ENCODE results near the gene PPP2R3C.
"Not testable (repeated sequence)": the region's sequence is repeated elsewhere in the genome, so short reads cannot be mapped to it uniquely, and the experiment has no call there.

PPP2R3C gene

DNA sequence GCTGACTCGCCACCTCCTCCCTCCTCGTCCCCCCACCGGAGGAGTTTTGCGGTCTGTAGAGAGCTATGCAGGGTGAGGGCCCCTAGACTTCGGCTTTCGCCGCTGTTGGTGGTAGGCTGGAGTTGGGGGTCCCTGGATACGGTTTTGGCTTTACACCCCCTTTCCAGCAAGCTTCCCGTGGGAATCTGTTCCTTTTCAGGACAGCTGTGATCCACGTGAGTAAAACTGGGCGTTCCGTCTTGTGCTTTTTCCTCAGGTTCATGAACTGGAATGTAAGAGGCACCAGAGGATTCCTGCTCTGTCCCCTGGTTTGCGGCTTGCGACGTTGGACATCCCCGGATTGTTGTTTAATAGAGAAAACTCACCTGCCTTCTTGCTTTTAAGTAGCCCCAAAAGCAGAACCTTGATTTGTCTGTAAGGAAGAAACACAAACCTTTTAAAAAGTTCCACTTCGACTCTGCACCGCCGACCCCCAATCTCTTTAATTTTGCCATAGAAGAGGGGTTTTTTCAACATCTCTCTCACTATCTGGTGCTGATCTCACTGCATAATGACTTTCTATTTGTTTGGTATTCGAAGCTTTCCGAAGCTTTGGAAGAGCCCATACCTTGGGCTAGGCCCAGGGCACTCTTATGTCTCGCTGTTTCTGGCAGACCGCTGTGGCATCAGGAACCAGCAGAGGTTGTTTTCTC lies 1.1 kb upstream of the PPP2R3C start:
- no peak for TF ChIP-seq TAF1 (IDR thresholded peaks at IDR 0.05; ENCODE audit: borderline replicate concordance, low read depth, low read length)
- TF ChIP-seq POLR2A (IDR thresholded peaks at IDR 0.05; ENCODE audit: low read depth, low read length), result no peak
- no peak for TF ChIP-seq POLR2AphosphoS5 (IDR thresholded peaks at IDR 0.05; ENCODE audit: low read depth, low read length)
- DNase-seq (ENCODE audit: insufficient read length), result no peak
- no peak for FAIRE-seq

GRCh38 chr14:35121026-35121886 lies 534 bp downstream of the PPP2R3C start:
- TF ChIP-seq TAF1 (IDR thresholded peaks at IDR 0.05; ENCODE audit: borderline replicate concordance, low read depth, low read length) (no peak), POLR2AphosphoS5 (IDR thresholded peaks at IDR 0.05; ENCODE audit: low read depth, low read length) (no peak)
- DNase-seq (ENCODE audit: insufficient read length), result no peak
- no peak for FAIRE-seq

DNA sequence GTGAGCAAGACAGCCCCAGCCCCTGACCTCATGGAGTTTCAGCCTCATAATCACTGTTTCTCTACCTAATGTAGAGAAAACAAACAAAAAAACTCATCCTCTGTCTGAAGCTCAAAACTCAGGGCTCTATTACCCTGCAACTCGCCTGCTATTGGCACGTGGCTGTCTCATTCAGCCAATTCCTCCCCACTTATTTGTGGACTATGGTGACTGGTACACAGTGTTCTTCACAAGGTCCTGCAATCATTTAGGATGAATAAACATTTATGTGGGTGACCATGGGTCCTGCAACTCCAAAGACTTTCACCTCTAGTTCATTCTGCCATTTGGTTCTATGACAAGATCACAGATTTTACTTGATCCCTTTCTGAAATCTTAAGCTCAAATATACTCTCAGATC lies 4.7 kb downstream of the PPP2R3C start:
- FAIRE-seq (no peak), DNase-seq (ENCODE audit: insufficient read length) (no peak)
- TF ChIP-seq POLR2AphosphoS5 (IDR thresholded peaks at IDR 0.05; ENCODE audit: low read depth, low read length) (no peak), TAF1 (IDR thresholded peaks at IDR 0.05; ENCODE audit: borderline replicate concordance, low read depth, low read length) (no peak), POLR2A (IDR thresholded peaks at IDR 0.05; ENCODE audit: low read depth, low read length) (no peak)

- TF ChIP-seq TAF1 (IDR thresholded peaks at IDR 0.05; ENCODE audit: borderline replicate concordance, low read depth, low read length) (no peak), POLR2AphosphoS5 (IDR thresholded peaks at IDR 0.05; ENCODE audit: low read depth, low read length) (no peak), POLR2A (IDR thresholded peaks at IDR 0.05; ENCODE audit: low read depth, low read length) (no peak)
- FAIRE-seq, result no peak
- no peak for DNase-seq (ENCODE audit: insufficient read length)
Observed at GRCh38 chr14:35116242-35116641, 5.5 kb downstream of the PPP2R3C start.

DNA sequence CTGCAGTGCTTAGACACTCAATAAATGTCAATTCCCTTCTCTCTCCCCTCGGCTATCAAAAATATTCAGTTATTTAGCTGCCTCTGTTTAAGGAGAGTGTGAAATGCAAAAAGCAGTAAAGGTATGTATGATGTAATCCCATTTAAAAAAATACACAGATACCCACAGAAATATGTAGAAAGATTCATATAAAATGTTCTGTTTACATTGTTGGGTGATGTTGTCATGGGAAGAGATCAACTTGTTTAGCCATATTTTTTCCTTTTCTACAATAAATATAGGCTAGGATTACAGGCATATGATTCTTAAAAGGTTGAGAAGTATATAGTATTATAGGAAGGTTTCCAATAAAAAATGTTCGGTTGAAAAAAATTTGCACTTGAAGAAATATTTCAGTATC lies 7.8 kb downstream of the PPP2R3C start:
- FAIRE-seq, result no peak
- TF ChIP-seq TAF1 (IDR thresholded peaks at IDR 0.05; ENCODE audit: borderline replicate concordance, low read depth, low read length) (no peak), POLR2AphosphoS5 (IDR thresholded peaks at IDR 0.05; ENCODE audit: low read depth, low read length) (no peak), POLR2A (IDR thresholded peaks at IDR 0.05; ENCODE audit: low read depth, low read length) (no peak)
- DNase-seq (ENCODE audit: insufficient read length), result no peak

DNA sequence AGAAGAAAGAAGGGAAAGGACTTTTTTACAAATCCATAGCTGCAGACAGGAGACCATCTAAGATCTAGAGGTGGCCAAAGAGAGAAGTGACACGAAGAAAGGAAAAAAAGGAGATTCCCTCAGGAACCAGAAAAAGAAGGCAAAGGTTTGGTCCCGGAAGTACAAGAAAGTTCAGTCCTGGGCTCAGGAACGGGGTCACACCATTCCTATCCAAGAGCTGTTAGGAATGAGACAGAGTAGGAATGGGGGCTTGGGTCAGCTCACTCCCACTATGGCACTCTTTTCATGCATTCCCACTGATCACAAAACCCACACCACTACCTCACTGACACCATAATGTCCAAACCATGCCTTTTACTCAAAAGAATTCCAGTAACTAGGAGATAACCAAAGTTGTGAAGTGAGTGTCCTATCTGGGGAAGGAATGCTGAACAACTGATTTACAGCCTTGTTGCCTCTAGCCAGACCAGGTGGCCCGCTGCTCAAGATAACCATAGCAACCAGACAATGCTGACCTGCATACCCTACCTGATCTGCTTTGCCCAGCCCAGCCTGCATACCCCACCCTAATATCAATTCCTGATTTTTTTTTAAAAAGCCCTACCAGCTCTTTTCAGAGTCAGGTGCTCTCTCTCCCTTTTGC lies 8.4 kb downstream of the PPP2R3C start:
- DNase-seq (ENCODE audit: insufficient read length) (no peak), FAIRE-seq (no peak)
- no peak for TF ChIP-seq TAF1 (IDR thresholded peaks at IDR 0.05; ENCODE audit: borderline replicate concordance, low read depth, low read length)
- TF ChIP-seq POLR2A (IDR thresholded peaks at IDR 0.05; ENCODE audit: low read depth, low read length), result no peak
- no peak for TF ChIP-seq POLR2AphosphoS5 (IDR thresholded peaks at IDR 0.05; ENCODE audit: low read depth, low read length)

- FAIRE-seq (no peak), DNase-seq (ENCODE audit: insufficient read length) (no peak)
- TF ChIP-seq POLR2A (IDR thresholded peaks at IDR 0.05; ENCODE audit: low read depth, low read length), result no peak
- no peak for TF ChIP-seq TAF1 (IDR thresholded peaks at IDR 0.05; ENCODE audit: borderline replicate concordance, low read depth, low read length)
Observed at GRCh38 chr14:35112641-35113040, 9.1 kb downstream of the PPP2R3C start.

- DNase-seq (ENCODE audit: insufficient read length) (no peak), FAIRE-seq (no peak)
- no peak for TF ChIP-seq TAF1 (IDR thresholded peaks at IDR 0.05; ENCODE audit: borderline replicate concordance, low read depth, low read length)
- TF ChIP-seq POLR2AphosphoS5 (IDR thresholded peaks at IDR 0.05; ENCODE audit: low read depth, low read length), result no peak
- TF ChIP-seq POLR2A (IDR thresholded peaks at IDR 0.05; ENCODE audit: low read depth, low read length), result no peak
Observed at GRCh38 chr14:35107866-35108265, 13.9 kb downstream of the PPP2R3C start.

- not testable (repeated sequence) for FAIRE-seq; DNase-seq (ENCODE audit: insufficient read length)
Observed at GRCh38 chr14:35094645-35095044, 27.1 kb downstream of the PPP2R3C start.

DNA sequence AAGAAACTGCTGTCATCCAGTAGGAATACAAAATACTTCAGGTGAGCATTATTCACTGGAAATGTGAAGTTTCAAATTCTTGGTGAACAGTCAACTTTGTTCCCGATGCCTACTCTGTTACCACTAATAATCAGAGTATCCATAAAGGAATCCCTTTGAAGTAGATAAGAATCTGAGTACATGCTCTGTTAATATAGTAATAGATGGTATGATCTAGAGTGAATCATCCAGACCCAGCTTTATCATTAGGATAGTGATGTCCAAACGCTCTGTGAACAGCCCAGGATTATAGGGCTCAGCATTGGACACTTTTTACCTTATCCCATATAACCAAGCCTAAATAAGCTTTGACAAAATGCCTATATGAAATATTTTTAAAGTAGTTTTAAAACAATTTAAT lies 33.3 kb downstream of the PPP2R3C start:
- no peak for FAIRE-seq
- DNase-seq (ENCODE audit: insufficient read length), result no peak
- TF ChIP-seq TAF1 (IDR thresholded peaks at IDR 0.05; ENCODE audit: borderline replicate concordance, low read depth, low read length) (no peak), POLR2A (IDR thresholded peaks at IDR 0.05; ENCODE audit: low read depth, low read length) (no peak)

DNA sequence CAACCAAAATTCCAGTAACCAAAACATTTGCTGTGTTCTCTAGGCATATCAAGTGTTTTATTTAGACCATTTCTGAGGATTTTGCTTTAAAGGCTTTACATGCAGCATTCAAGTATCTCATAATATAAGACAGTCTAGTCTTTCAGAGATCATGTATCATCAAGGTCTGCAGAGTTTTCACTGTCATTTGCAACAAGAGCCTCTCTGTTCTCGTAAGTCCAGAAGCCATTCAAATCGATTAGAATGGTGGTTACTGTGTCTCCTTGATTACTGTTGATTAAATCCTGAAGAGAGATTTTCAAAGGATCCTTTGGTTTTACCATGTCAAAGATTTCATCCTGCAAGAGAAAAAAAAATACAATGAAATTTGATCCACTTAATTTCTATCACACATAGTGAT lies 36.3 kb downstream of the PPP2R3C start:
- FAIRE-seq (no peak), DNase-seq (ENCODE audit: insufficient read length) (no peak)
- TF ChIP-seq POLR2A (IDR thresholded peaks at IDR 0.05; ENCODE audit: low read depth, low read length) (no peak), POLR2AphosphoS5 (IDR thresholded peaks at IDR 0.05; ENCODE audit: low read depth, low read length) (no peak), TAF1 (IDR thresholded peaks at IDR 0.05; ENCODE audit: borderline replicate concordance, low read depth, low read length) (no peak)

All from GM12892 (cell line).